C1 segment of cervical spinal cord (tissue), 14 donors: ENCODE measurements around the gene NME8.
A peak's percentile ranks its signal among the peaks of the same experiment; 100 is the strongest.

ENCODE experiments used
- DNase-seq, 14 donors: peaks; one replicate each; lab custom pipeline; 2025; lab: John Stamatoyannopoulos, UW

NME8 gene

GRCh38 chr7:37933018-37933566 lies 84.7 kb downstream of the NME8 start:
- DNase-seq: no peak

DNA sequence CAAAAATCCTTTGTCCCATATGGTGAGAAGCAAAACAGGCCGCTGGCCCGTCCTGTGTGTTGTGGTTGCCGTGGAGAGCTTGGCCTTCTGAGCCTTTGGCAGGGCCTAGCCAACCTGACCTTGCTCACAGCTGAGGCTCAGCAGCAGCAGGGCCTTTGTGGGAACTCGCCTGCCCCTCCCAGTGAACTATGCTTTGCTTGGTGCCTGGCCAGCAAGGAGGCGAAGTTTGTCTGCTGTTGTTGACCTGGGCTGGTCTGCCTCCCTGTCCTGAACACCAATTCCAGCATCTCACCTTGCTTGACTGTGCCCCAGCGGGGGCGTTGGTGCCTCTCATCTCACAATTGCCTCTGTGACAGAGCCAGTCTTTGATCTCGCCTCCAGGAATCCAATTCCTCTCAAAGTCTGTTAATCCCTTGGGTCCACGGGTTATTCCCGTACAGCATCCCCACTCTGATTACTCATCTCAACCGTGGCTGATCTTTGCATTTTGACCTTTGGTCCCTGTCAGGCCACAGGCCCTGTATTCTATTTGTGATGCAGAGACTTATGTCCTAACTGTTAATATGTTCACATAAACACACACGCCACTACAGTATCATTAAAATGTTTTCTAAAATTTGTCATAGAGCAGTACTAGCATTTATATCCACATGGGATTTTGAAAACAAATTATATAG lies 94.7 kb downstream of the NME8 start:
- DNase-seq: peak in 5 of 14 donors; percentile 22 to 58 (median 35)

DNA sequence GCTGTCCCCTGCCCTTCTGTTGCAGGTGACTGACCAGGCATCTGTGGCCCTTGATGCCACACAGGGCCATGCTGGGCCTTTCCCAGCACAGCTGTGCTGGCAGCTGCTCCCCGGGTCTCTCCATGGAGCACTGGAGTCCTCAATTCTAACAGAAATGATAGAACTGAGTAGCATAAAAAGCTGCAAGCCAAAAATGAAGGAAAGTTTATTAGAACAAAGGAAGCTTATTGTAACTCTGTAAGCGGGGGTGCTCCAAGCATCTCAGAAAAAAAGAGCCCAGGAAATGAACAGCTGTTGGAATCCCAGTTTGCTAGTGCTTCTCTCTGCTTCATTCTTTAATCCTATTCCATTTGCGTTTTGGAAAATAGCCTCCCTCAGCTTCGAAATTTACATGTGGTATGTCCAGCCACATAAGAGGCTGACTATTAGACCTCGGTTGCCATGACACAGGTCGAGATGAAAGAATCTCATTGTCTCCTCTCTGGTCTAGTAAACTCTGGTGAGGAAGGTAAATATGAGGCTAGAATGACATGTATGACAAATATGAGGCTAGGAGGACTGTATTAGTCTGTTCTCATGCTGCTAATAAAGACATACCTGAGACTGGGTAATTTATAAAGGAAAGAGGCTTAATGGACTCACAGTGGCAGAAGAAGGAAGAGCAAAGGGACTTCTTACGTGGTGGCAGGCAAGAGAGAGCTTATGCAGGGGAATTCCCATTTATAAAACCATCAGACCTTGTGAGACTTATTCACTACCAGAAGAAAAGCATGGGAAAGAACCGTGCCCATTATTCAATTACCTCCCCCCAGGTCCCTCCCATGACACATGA lies 95.7 kb downstream of the NME8 start:
- DNase-seq: peak in 1 of 14 donors; percentile 17

GRCh38 chr7:37944737-37945054 lies 96.3 kb downstream of the NME8 start:
- DNase-seq: no peak

- DNase-seq: no peak
These were observed 96.9 kb downstream of the NME8 start for GRCh38 chr7:37945336-37945735.

DNA sequence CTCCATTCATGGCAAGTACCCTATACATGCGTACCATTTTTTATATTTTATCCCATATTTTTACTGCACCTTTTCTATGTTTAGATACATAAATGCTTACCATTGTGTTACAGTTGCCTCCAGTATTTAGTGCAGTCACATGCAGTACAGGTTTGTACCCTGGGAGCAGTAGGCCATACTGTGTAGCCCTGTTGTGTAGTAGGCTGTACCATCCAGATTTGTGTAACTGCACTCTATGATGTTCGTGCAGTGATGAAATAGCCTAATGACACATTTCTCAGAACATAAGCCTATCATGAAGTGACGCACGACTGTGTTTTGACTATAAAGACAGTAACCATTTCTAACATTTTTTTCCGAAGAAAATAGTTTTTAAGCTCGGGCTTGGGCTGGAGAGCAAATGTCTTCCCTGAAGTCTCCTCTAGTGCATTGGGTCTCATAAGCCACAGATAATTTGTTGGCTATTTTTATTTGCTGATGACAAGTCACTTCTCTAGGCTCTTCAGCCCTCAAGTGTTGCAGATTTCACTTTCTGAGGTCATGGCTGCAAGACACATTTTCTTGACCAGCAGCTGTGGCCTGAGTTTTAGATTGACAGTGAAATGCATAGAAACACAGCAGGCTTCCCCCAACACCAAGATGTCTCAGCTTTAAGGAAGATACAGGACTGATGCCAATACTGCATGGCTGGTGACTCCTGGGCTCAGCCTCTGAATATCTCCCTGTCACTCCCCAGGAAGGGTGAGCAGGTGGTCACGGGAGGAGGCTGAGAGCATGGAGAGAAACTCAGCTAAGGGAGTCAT lies 98.9 kb downstream of the NME8 start:
- no peak for DNase-seq

- no peak for DNase-seq
These were observed 99.5 kb downstream of the NME8 start for GRCh38 chr7:37947941-37948210.
